ENCODE results near the gene SSR2.
A peak's percentile ranks its signal among the peaks of the same experiment; 100 is the strongest.
"Not testable (repeated sequence)": the region's sequence is repeated elsewhere in the genome, so short reads cannot be mapped to it uniquely, and the experiment has no call there.

Gene SSR2

GRCh38 chr1:155990005-155990739 lies 30.6 kb downstream of the SSR2 start:
- no peak for DNase-seq

- DNase-seq = peak; percentile 64 to 92
Measured at GRCh38 chr1:155989242-155990004, 31.3 kb downstream of the SSR2 start.

- not testable (repeated sequence) for DNase-seq
Measured at GRCh38 chr1:155984903-155985645, 35.7 kb downstream of the SSR2 start.

- peak; percentile 99 to 100 for DNase-seq
Measured at GRCh38 chr1:155984341-155984740, 36.4 kb downstream of the SSR2 start.

- peak; percentile 100 for DNase-seq
Measured at GRCh38 chr1:155983191-155984024, 37.3 kb downstream of the SSR2 start.

GRCh38 chr1:155982106-155982505 lies 38.6 kb downstream of the SSR2 start:
- peak in 1 of 2 experiments; percentile 32 for DNase-seq

GRCh38 chr1:155981266-155982088 lies 39.3 kb downstream of the SSR2 start:
- DNase-seq = no peak

- DNase-seq = no peak
Measured at GRCh38 chr1:155979597-155980343, 41.0 kb downstream of the SSR2 start.

- peak in 1 of 2 experiments; percentile 53 for DNase-seq
Measured at GRCh38 chr1:155978973-155979429, 41.8 kb downstream of the SSR2 start.

GRCh38 chr1:155978325-155978972 lies 42.3 kb downstream of the SSR2 start, which contains the start of gene ARHGEF2:
TSS of gene ARHGEF2 (minus strand) at chr1:155978547. CDS start at chr1:155978427, 120 bp downstream.
- peak; percentile 69 to 94 for DNase-seq

GRCh38 chr1:155977690-155978324 lies 42.9 kb downstream of the SSR2 start:
- peak in 1 of 2 experiments; percentile 74 for DNase-seq

GRCh38 chr1:155976913-155977689 lies 43.6 kb downstream of the SSR2 start:
- DNase-seq = peak in 1 of 2 experiments; percentile 51

- DNase-seq = peak in 1 of 2 experiments; percentile 39
Measured at GRCh38 chr1:155976062-155976912, 44.5 kb downstream of the SSR2 start.

GRCh38 chr1:155975375-155976061 lies 45.2 kb downstream of the SSR2 start:
- no peak for DNase-seq

GRCh38 chr1:155974208-155975115 lies 46.3 kb downstream of the SSR2 start:
- DNase-seq = no peak

- no peak for DNase-seq
Measured at GRCh38 chr1:155973723-155974122, 47.0 kb downstream of the SSR2 start.

Measured in NCI-H526 (cell line).